Smooth muscle cell (in vitro differentiated cells): ENCODE data around the gene ZNF682. TPM values are rescaled to one million over a fixed set of nuclear protein-coding genes. Genes with fewer than 3 reads are reported as not detected.
A peak's percentile ranks its signal among the peaks of the same experiment; 100 is the strongest.
"Not testable (repeated sequence)": the region's sequence is repeated elsewhere in the genome, so short reads cannot be mapped to it uniquely, and the experiment has no call there.

Experiments used
- DNase-seq: peaks from one replicate; lab custom pipeline; 2025; ENCODE audit not compliant: unreplicated experiment; lab: John Stamatoyannopoulos, UW
- H2AFZ ChIP-seq: fragments of 200-600 bp; sonication (generic); 2 replicates; pipeline ENCODE4 v1.6.0; 2016; ENCODE audit warnings: antibody characterized with exemption, low read depth, mild to moderate bottlenecking
- H3F3A ChIP-seq: fragments of 200-600 bp; sonication (generic); 2 replicates; pipeline ENCODE4 v1.6.0; 2017; ENCODE audit warnings: antibody characterized with exemption, low read depth
- H3K27ac ChIP-seq: fragments of 200-600 bp; sonication (generic); 2 replicates; pipeline ENCODE4 v1.5.1; 2016; ENCODE audit warnings: low read depth, mild to moderate bottlenecking
- H3K27me3 ChIP-seq: fragments of 200-600 bp; sonication (generic); 2 replicates; pipeline ENCODE4 v1.6.1; 2016; ENCODE audit warnings: low read depth, mild to moderate bottlenecking
- H3K36me3 ChIP-seq: fragments of 200-600 bp; sonication (generic); 2 replicates; pipeline ENCODE4 v1.5.1; 2016; ENCODE audit warnings: low read depth
- H3K4me1 ChIP-seq: fragments of 200-600 bp; sonication (generic); 2 replicates; pipeline ENCODE4 v1.5.1; 2016; ENCODE audit warnings: low read depth
- H3K4me2 ChIP-seq: fragments of 200-600 bp; sonication (generic); 2 replicates; pipeline ENCODE4 v1.6.0; 2016; ENCODE audit warnings: mild to moderate bottlenecking
- H3K4me3 ChIP-seq: fragments of 200-600 bp; sonication (generic); 2 replicates; pipeline ENCODE4 v1.5.1; 2016; ENCODE audit warnings: mild to moderate bottlenecking
- H3K79me2 ChIP-seq: fragments of 200-600 bp; sonication (generic); 2 replicates; pipeline ENCODE4 v1.6.0; 2016; ENCODE audit warnings: low read depth, mild to moderate bottlenecking
- H3K9ac ChIP-seq: fragments of 200-600 bp; sonication (generic); 2 replicates; pipeline ENCODE4 v1.6.0; 2016; ENCODE audit warnings: low read depth
- H3K9me3 ChIP-seq: fragments of 200-600 bp; sonication (generic); replicated peaks from 2 replicates; pipeline ENCODE4 v1.5.1; 2016; ENCODE audit warnings: low read depth
- H4K20me1 ChIP-seq: fragments of 200-600 bp; sonication (generic); 2 replicates; pipeline ENCODE4 v1.6.0; 2016; ENCODE audit warnings: low read depth
- CTCF ChIP-seq: fragments of 200-600 bp; sonication (generic); IDR thresholded peaks from 2 replicates; pipeline ENCODE4 v1.5.1; 2017; ENCODE audit warnings: borderline replicate concordance, mild to moderate bottlenecking, antibody characterized with exemption; ENCODE audit not compliant: insufficient read depth, poor library complexity, severe bottlenecking
- WGBS: methylation state at CpG from one replicate; pipeline ENCODE4 v1.1.7; 2016; ENCODE audit warnings: low lambda C conversion rate; 5-methylcytosine and 5-hydroxymethylcytosine counted together
- polyA plus RNA-seq: library from polyadenylated mRNA; unstranded; fragments of >200 nt; fragmentation: Nextera tagmentation; extraction: Ambion mirVana; gene quantifications from 2 replicates; pipeline ENCODE4 v1.2.1, GENCODE V29; 2016
- total RNA-seq: library from RNA; depleted of rRNA; stranded (reverse); fragments of >200 nt; gene quantifications from 2 replicates; pipeline ENCODE4 v1.2.3, GENCODE V29; 2014

ZNF682 gene
- total and polyA plus RNA-seq, 2 experiments from 2014 or later = 7.8 to 10.1 TPM

GRCh38 chr19:20072936-20073335, 33.6 kb upstream of the ZNF682 start:
- Histone ChIP-seq H3K27me3 (no peaks in the 10 kb centered on the region), H3K4me2 (no peak overlapping the region), H3K36me3 (no peaks in the 10 kb centered on the region), H3K9ac (no peak overlapping the region), H4K20me1 (no peaks in the 10 kb centered on the region), H3K79me2 (no peaks in the 10 kb centered on the region), H3K27ac (no peak overlapping the region), H3K4me1 (no peaks in the 10 kb centered on the region), H2AFZ (no peak overlapping the region), H3K4me3 (no peak overlapping the region), H3F3A (no peaks in the 10 kb centered on the region), H3K9me3 (no peaks in the 10 kb centered on the region)
- WGBS = 93% methylated on average over 5 of the region's 5 CpGs
- TF ChIP-seq CTCF = no peak
- no peak for DNase-seq

DNA sequence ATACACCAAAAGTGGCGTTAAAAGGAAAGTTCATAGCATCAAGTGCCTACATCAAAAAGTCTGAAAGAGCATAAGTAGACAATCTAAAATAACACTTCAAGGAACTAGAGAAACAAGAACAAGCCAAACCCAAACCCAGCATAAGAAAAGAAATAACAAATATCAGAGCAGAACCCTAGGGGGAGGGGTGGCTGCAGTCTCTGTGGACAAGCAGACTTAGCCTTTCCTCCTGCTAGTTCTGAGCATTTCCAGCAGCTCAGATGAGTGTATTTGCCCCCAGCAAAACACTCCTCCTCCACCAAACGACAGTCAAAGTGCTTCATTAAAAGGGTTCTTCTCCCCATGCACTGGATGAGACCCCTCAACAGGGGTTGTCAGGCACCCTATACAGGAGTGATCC, 31.4 kb upstream of the ZNF682 start:
- Histone ChIP-seq H2AFZ (no peak overlapping the region), H3K9ac (no peak overlapping the region), H3K4me2 (no peak overlapping the region), H3K4me1 (no peaks in the 10 kb centered on the region), H3K36me3 (no peaks in the 10 kb centered on the region), H3K9me3 (no peaks in the 10 kb centered on the region), H3K4me3 (no peak overlapping the region), H3K27ac (no peak overlapping the region), H3K27me3 (no peaks in the 10 kb centered on the region), H3K79me2 (no peaks in the 10 kb centered on the region), H4K20me1 (no peaks in the 10 kb centered on the region), H3F3A (no peaks in the 10 kb centered on the region)
- no peak for TF ChIP-seq CTCF
- no peak for DNase-seq
- WGBS = 86% methylated on average over 2 of the region's 2 CpGs

DNA sequence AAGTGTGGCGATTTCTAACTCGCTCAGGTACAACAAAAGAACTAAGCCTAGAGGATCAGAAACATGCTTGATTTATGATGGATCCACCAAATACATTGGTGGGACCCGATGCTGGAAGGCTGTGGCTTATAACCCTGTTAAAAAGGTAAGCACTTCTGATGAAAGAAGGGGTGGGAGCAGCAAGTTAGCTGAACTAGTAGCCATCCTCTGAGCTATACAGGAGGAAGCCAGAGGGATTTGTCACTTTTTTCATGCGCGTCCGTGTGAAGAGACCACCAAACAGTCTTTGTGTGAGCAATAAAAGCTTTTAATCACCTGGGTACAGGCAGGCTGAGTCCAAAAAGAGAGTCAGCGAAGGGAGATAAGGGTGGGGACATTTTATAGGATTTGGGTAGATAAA, 29.3 kb upstream of the ZNF682 start:
- peak overlapping the region; percentile 16 for H3K4me3 ChIP-seq
- WGBS = 26% methylated on average over 7 of the region's 7 CpGs
- H3K9ac ChIP-seq, H3K9me3 ChIP-seq, H3K79me2 ChIP-seq, H3K27me3 ChIP-seq, H3F3A ChIP-seq, H3K27ac ChIP-seq, H4K20me1 ChIP-seq, H3K4me1 ChIP-seq, DNase-seq, H3K36me3 ChIP-seq, H3K4me2 ChIP-seq, H2AFZ ChIP-seq: not testable (repeated sequence)

DNA sequence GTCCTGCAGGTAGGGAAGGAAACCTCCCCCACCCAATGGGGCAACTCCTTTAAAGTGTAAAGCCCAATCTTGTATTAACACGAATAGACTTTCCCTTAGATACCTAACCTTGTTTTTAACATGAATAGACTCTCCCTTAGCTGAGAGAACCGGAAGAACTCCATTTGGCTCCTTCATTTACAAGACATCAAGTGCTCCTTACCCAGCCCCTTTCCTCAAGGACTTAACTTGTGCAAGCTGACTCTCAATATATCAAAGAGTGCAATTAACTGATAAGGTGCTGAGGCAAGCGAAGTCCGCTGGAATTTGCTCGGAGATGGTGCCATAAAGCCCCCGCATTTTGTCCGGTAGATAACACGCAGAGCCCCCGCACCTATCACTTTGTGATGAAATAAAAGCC, 28.6 kb upstream of the ZNF682 start:
- no peak overlapping the region for H3K4me2 ChIP-seq
- no peak for DNase-seq
- H3K4me3 ChIP-seq = peak overlapping the region; percentile 16
- TF ChIP-seq CTCF = no peak
- 14% methylated on average over 9 of the region's 9 CpGs for WGBS
- H3K36me3 ChIP-seq = no peaks in the 10 kb centered on the region
- H3K4me1 ChIP-seq = no peaks in the 10 kb centered on the region
- no peaks in the 10 kb centered on the region for H4K20me1 ChIP-seq
- no peaks in the 10 kb centered on the region for H3K79me2 ChIP-seq
- H3K27ac ChIP-seq = no peak overlapping the region
- H2AFZ ChIP-seq = no peak overlapping the region
- H3K9me3 ChIP-seq = no peaks in the 10 kb centered on the region
- no peak overlapping the region for H3K9ac ChIP-seq
- no peaks in the 10 kb centered on the region for H3F3A ChIP-seq
- H3K27me3 ChIP-seq = no peaks in the 10 kb centered on the region
